Endothelial cell of umbilical vein (primary cell): Measurements from ENCODE around the gene TAS2R1. TPM values are rescaled to one million over a fixed set of nuclear protein-coding genes. Genes with fewer than 3 reads are reported as not detected.

ENCODE experiments used
- BruUV-seq: library from RNA; stranded (reverse); fragments of 400-500 nt; replicated peaks from 2 replicates; lab custom pipeline; 2021; lab: Mats Ljungman, UMichigan
- CTCF ChIA-PET: fragments of 300-600, 350-600 bp; sonication (Branson Sonifier 250); formaldehyde crosslinking; loops from one replicate; lab custom pipeline; 2021; ENCODE audit warnings: antibody characterized with exemption, inconsistent platforms; lab: Charles Lee
- POLR2A ChIA-PET: fragments of 300-600, 350-600 bp; sonication (Branson Sonifier 250); formaldehyde crosslinking; loops from one replicate; lab custom pipeline; 2021; ENCODE audit warnings: antibody characterized with exemption, inconsistent platforms; lab: Charles Lee
- DNase-seq: peaks from one replicate; pipeline ENCODE4 v3.0.0-alpha.2; 2011; ENCODE audit warnings: low read depth, low spot score
- FAIRE-seq: peaks from 2 replicates; lab custom pipeline; 2011; peaks lifted over from hg19 to GRCh38; lab: Jason Lieb, UNC
- H2AFZ ChIP-seq: 2 replicates; pipeline ENCODE4 v1.6.0; 2012; ENCODE audit warnings: low read depth, low read length, control low read depth, inconsistent platforms
- H3K27ac ChIP-seq: 2 replicates; pipeline ENCODE4 v1.5.1; 2011; ENCODE audit warnings: low read depth, mild to moderate bottlenecking, control low read depth, low read length, moderate library complexity; ENCODE audit not compliant: insufficient read depth
- H3K27me3 ChIP-seq, 2 experiments: 2 replicates each; pipeline versions ENCODE4 v1.6.0 to v1.6.1; 2011; ENCODE audit warnings: low read length in 2 of 2, mixed read lengths in 1 of 2; ENCODE audit not compliant: control insufficient read depth in 2 of 2, insufficient read depth in 2 of 2
- H3K36me3 ChIP-seq, 2 experiments: 2 replicates in 1 of 2; 3 replicates in 1 of 2; pipeline ENCODE4 v1.5.1; 2011; ENCODE audit warnings: low read length in 2 of 2, mild to moderate bottlenecking in 1 of 2, moderate library complexity in 1 of 2; ENCODE audit not compliant: control insufficient read depth in 2 of 2, insufficient read depth in 2 of 2; ENCODE audit errors: extremely low read depth in 1 of 2
- H3K4me1 ChIP-seq: 3 replicates; pipeline ENCODE4 v1.5.1; 2011; ENCODE audit warnings: mild to moderate bottlenecking, low read length; ENCODE audit not compliant: control insufficient read depth, insufficient read depth; ENCODE audit errors: extremely low read depth
- H3K4me2 ChIP-seq: 2 replicates; pipeline ENCODE4 v1.6.1; 2011; ENCODE audit warnings: low read length, control low read depth, mixed read lengths; ENCODE audit not compliant: insufficient read depth
- H3K4me3 ChIP-seq, 3 experiments: fragments of 200-600 bp in 1 of 3; sonication (generic), shearing (Covaris generic) in 1 of 3; replicated peaks in 1 of 3; 2 replicates each; pipeline ENCODE4 v1.5.1; 2011 to 2016; ENCODE audit warnings: control low read depth in 3 of 3, low read length in 3 of 3, mild to moderate bottlenecking in 2 of 3, inconsistent platforms in 1 of 3, low read depth in 1 of 3, moderate library complexity in 1 of 3; ENCODE audit not compliant: insufficient read depth in 1 of 3
- H3K79me2 ChIP-seq: 2 replicates; pipeline ENCODE4 v1.6.0; 2012; ENCODE audit warnings: low read length, inconsistent platforms; ENCODE audit not compliant: control insufficient read depth, insufficient read depth
- H3K9ac ChIP-seq: replicated peaks from 2 replicates; pipeline ENCODE3; 2011; ENCODE audit warnings: low read length, control low read depth; ENCODE audit not compliant: insufficient read depth; ENCODE audit errors: extremely low read depth
- H3K9me1 ChIP-seq: replicated peaks from 3 replicates; pipeline ENCODE4 v1.6.0; 2011; ENCODE audit warnings: mild to moderate bottlenecking, low read length; ENCODE audit not compliant: control insufficient read depth, insufficient read depth; ENCODE audit errors: extremely low read depth
- H3K9me3 ChIP-seq: replicated peaks from 2 replicates; pipeline ENCODE4 v1.5.1; 2012; ENCODE audit warnings: low read length, inconsistent platforms; ENCODE audit not compliant: control insufficient read depth, insufficient read depth
- H4K20me1 ChIP-seq: replicated peaks from 2 replicates; pipeline ENCODE3; 2011; ENCODE audit warnings: mild to moderate bottlenecking, low read length; ENCODE audit not compliant: control insufficient read depth, insufficient read depth; ENCODE audit errors: extremely low read depth
- CTCF ChIP-seq, 2 donors: IDR thresholded peaks; 1 replicate in 1 of 2; 2 replicates in 1 of 2; pipeline ENCODE4 v1.5.1; 2011; ENCODE audit warnings: low read length in 2 of 2, mild to moderate bottlenecking in 2 of 2, moderate library complexity in 2 of 2, control low read depth in 1 of 2, inconsistent platforms in 1 of 2, low read depth in 1 of 2; ENCODE audit not compliant: insufficient read depth in 1 of 2; ENCODE audit errors: extremely low read depth in 1 of 2
- EZH2 ChIP-seq: IDR thresholded peaks from 2 replicates; pipeline ENCODE4 v1.6.1; 2012; ENCODE audit warnings: borderline replicate concordance, low read depth, mild to moderate bottlenecking, moderate library complexity, low read length, inconsistent platforms; ENCODE audit not compliant: severe bottlenecking
- FOS ChIP-seq: IDR thresholded peaks from 2 replicates; pipeline ENCODE4 v1.6.1; 2011; ENCODE audit warnings: mild to moderate bottlenecking, low read length, moderate library complexity, borderline replicate concordance; ENCODE audit not compliant: insufficient read depth
- GATA2 ChIP-seq: IDR thresholded peaks from 2 replicates; pipeline ENCODE4 v1.7.0; 2011; ENCODE audit warnings: low read depth, mild to moderate bottlenecking, moderate library complexity, mixed read lengths, low read length; ENCODE audit not compliant: insufficient read length, insufficient read depth
- JUN ChIP-seq: IDR thresholded peaks from 2 replicates; pipeline ENCODE4 v1.6.1; 2011; ENCODE audit warnings: borderline replicate concordance, low read depth; ENCODE audit not compliant: insufficient read length, insufficient read depth
- MAX ChIP-seq: IDR thresholded peaks from 2 replicates; pipeline ENCODE4 v1.6.1; 2011; ENCODE audit not compliant: insufficient read depth, insufficient read length
- MYC ChIP-seq: IDR thresholded peaks from one replicate; pipeline ENCODE4 v1.6.1; 2011; ENCODE audit warnings: mild to moderate bottlenecking, low read depth, low read length
- POLR2A ChIP-seq: IDR thresholded peaks from 2 replicates; pipeline ENCODE4 v1.6.1; 2012; ENCODE audit warnings: low read depth, mild to moderate bottlenecking, control low read depth, low read length
- POLR2AphosphoS5 ChIP-seq: IDR thresholded peaks from 2 replicates; pipeline ENCODE4 v1.6.1; 2012; ENCODE audit warnings: low read depth, mild to moderate bottlenecking, control low read depth, low read length, moderate library complexity; ENCODE audit not compliant: insufficient read depth
- dilution Hi-C: fragments of 300-500 bp; cut with MboI; formaldehyde crosslinking; loops from one replicate; pipeline ENCODE4 v1.15.0; 2019; ENCODE audit warnings: low sequenced_read_pairs; ENCODE audit not compliant: extremely low pct_ligation_motif_present
- intact Hi-C: fragments of 100-400 bp; cut with micrococcal nuclease; formaldehyde crosslinking; loops from one replicate; pipeline ENCODE4 v1.10.0; 2022
- polyA plus RNA-seq, 4 experiments: library from polyadenylated mRNA; depleted of rRNA in 3 of 4; stranded (reverse) in 3 of 4; unstranded in 1 of 4; fragments of >200 nt; gene quantifications; 2 replicates each; pipeline versions ENCODE4 v1.2.1 to v1.2.3, GENCODE V29; 2011 to 2012; ENCODE audit warnings: missing spikeins in 1 of 4
- total RNA-seq: library from RNA; stranded (reverse); gene quantifications from 2 replicates; pipeline ENCODE4 v1.2.3, GENCODE V29; 2021

Gene TAS2R1
- total and polyA plus RNA-seq, 2 donors (not counting 3 experiments of a cell fraction or from before 2014, with no cell fraction given) = not detected

GRCh38 chr5:9667906-9668305 is 37.8 kb upstream of the TAS2R1 start:
- dilution Hi-C loops (no loop called here), intact Hi-C loops (no loop called here)
- Histone ChIP-seq H4K20me1 (no peaks in the 10 kb centered on the region), H3K79me2 (no peaks in the 10 kb centered on the region), H3K4me3 (no peak overlapping the region), H2AFZ (no peak overlapping the region), H3K36me3 (no peaks in the 10 kb centered on the region), H3K4me2 (no peak overlapping the region), H3K27me3 (no peaks in the 10 kb centered on the region), H3K9me3 (no peaks in the 10 kb centered on the region), H3K9me1 (no peaks in the 10 kb centered on the region), H3K27ac (no peak overlapping the region), H3K4me1 (no peaks in the 10 kb centered on the region), H3K9ac (no peak overlapping the region)
- no peak for DNase-seq
- no TSS peak for BruUV-seq
- ChIA-PET POLR2A (no interaction called here), CTCF (no interaction called here)
- TF ChIP-seq CTCF (IDR thresholded peaks at IDR 0.05; ENCODE audit: extremely low read depth in 1 of 2, insufficient read depth in 1 of 2, low read depth in 1 of 2, low read length in 2 of 2) = no peak
- no peak for TF ChIP-seq POLR2A
- no peak for TF ChIP-seq EZH2
- TF ChIP-seq GATA2 = no peak
- no peak for TF ChIP-seq MAX
- no peak for TF ChIP-seq MYC
- TF ChIP-seq POLR2AphosphoS5 = no peak
- no peak for TF ChIP-seq JUN
- TF ChIP-seq FOS = no peak
- no peak for FAIRE-seq
